Retinal pigment epithelial cell (primary cell): ENCODE data around the gene ITPRID1.

Experiments used
- DNase-seq: peaks from one replicate; pipeline ENCODE4 v3.0.0-alpha.2; 2010; ENCODE audit warnings: low read depth
- H3K4me3 ChIP-seq: 2 replicates; pipeline ENCODE4 v1.5.1; 2011; ENCODE audit warnings: mild to moderate bottlenecking, low read length, control low read depth, moderate library complexity
- CTCF ChIP-seq: conservative IDR thresholded peaks from 2 replicates; pipeline ENCODE4 v1.5.1; 2011; ENCODE audit warnings: low read depth, low read length, control low read depth, inconsistent platforms

Gene ITPRID1

DNA sequence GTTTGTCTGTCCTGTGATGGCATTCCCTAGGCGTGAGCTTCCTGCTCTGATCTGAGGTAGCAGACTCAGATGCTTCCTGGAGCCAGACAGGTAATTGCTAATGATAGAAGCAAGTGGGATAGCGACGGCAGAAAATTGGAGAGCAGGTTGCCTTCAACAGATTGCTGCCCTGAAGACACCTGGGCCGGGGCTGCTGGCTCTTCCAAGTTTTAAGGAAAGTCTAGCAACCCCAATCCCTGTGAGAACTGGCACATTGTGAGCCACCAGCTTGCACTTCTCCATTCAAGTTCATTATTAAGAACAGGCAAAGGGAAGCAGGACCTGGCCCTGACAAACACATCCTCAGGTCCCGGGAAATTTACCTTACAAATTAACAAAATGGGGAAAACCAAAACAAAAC, 50.8 kb downstream of the ITPRID1 start:
- DNase-seq: no peak
- H3K4me3 ChIP-seq: no peak overlapping the region
- TF ChIP-seq CTCF: no peak

DNA sequence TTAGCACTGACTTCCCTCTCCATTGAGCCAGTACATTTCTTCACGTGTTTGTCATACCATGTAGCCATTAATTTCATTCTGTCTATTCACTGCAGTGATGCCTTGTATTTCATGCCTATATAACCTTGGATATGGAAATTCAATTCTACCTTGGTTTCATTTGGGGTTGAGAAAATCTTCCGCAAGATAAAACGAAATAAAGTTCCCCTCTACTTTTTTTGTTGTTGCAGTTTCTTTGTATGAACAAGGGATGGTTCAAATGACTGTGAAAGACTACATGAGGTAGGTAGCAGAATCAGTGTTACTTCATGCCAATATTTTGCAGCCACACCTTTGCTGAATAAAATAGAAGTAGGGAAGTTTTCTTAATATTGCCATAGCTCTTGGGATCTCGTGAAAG, 55.6 kb downstream of the ITPRID1 start:
- no peak for TF ChIP-seq CTCF
- DNase-seq: no peak
- H3K4me3 ChIP-seq: no peak overlapping the region

GRCh38 chr7:31583526-31583925, 69.6 kb downstream of the ITPRID1 start:
- no peak overlapping the region for H3K4me3 ChIP-seq
- TF ChIP-seq CTCF: no peak
- no peak for DNase-seq

- no peak overlapping the region for H3K4me3 ChIP-seq
- no peak for DNase-seq
- no peak for TF ChIP-seq CTCF
Observed at GRCh38 chr7:31583942-31584341, 70.1 kb downstream of the ITPRID1 start.

GRCh38 chr7:31595390-31595789, 81.5 kb downstream of the ITPRID1 start:
- no peak for TF ChIP-seq CTCF
- no peak for DNase-seq
- no peak overlapping the region for H3K4me3 ChIP-seq

- DNase-seq: no peak
- H3K4me3 ChIP-seq: no peak overlapping the region
- TF ChIP-seq CTCF: no peak
Observed at GRCh38 chr7:31602041-31602625, 88.2 kb downstream of the ITPRID1 start.

DNA sequence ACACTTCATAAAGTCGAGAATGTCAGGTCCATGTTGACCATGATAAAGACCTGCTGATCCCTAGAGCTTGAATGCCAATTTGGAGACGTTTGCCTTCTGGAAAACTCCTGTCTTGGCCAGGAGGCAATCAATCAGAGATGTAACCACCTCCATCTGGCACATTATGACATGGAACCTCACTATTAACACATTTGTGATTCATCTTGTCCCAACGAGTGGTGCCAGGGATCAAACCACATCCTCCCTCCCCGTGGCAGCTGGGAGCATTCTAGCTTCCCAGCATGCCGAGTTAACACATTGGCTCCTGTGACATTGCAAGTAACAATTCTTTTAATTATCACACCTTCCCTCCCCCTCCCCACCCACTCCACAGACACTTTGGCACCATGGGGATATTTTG, 89.2 kb downstream of the ITPRID1 start:
- no peak overlapping the region for H3K4me3 ChIP-seq
- TF ChIP-seq CTCF: no peak
- DNase-seq: no peak
